ENCODE results near the gene DGCR8.

DGCR8 gene

DNA sequence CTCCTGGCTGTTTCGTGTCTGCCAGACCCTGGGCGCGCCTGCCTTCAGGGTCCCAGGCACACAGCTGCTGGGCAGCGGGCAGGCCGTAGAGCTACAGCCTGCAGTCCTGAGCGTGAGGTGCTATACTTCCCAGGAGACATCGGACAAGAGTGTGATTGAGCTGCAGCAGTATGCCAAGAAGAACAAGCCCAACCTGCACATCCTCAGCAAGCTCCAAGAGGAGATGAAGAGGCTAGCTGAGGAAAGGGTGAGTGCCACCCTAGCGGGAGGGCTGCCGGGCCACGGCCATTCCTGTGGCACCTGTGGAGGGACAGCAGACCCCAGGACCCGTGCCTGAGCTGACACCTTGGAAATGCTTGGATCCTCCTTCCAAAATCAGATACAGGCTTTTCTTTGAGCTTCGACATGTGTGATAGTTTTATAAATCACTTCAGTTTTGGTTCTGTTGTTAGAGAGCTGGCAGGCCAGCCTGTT is 28.8 kb downstream of the DGCR8 start:
- 0 out of 2 replicates have a peak overlapping the region, but pooled peaks have one; percentile 48 for H3K27ac ChIP-seq
- TF ChIP-seq, protein P1, sequence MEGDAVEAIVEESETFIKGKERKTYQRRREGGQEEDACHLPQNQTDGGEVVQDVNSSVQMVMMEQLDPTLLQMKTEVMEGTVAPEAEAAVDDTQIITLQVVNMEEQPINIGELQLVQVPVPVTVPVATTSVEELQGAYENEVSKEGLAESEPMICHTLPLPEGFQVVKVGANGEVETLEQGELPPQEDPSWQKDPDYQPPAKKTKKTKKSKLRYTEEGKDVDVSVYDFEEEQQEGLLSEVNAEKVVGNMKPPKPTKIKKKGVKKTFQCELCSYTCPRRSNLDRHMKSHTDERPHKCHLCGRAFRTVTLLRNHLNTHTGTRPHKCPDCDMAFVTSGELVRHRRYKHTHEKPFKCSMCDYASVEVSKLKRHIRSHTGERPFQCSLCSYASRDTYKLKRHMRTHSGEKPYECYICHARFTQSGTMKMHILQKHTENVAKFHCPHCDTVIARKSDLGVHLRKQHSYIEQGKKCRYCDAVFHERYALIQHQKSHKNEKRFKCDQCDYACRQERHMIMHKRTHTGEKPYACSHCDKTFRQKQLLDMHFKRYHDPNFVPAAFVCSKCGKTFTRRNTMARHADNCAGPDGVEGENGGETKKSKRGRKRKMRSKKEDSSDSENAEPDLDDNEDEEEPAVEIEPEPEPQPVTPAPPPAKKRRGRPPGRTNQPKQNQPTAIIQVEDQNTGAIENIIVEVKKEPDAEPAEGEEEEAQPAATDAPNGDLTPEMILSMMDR (IDR thresholded peaks at IDR 0.05), result no peak
- no peak for TF ChIP-seq ZFX (IDR thresholded peaks at IDR 0.05; ENCODE audit: borderline replicate concordance)

DNA sequence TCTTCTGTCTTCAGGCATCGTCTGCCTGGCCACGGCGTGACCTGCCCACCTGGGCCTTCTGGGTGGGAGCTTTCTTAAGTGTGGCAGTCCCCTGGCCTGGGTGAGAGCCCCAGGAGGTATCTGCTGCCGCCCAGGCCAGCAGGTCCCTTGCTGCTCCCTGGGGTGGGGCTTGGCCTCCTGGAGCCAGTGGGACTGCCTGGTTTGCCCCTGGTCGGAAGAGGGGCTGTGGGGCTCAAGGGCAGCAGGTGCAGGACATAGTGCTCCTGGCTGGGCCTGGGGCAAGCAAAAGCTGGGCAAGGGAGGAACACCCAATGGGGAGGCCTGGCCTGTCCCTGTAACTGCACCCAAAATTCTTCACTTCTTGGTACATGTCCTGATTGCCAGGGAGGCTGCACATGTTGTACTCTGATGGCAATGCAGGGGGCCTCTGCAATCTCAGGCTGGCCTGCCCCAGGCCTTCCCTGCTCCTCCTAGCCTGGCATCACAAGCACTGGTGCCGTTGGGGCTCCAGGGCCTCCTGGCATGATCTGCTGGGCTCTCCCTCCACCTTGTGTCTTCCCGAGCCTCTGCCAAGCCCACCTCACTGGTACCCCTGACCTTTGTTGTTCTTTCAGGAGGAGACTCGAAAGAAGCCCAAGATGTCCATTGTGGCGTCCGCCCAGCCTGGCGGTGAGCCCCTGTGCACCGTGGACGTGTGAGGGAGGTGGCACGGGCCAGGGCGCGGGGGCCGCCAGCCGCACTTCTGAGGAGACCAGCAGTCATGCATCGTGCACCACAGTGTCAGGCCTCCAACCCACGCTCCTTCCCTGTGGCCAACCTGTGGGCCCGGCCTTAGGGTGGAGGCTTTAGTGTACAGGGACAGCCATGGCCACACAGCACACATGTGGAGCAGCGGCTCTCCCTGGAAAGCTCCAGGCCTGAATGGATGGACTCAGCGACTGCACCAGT is 29.6 kb downstream of the DGCR8 start:
- TF ChIP-seq, protein P1 (IDR thresholded peaks at IDR 0.05), result no peak
- TF ChIP-seq ZFX (IDR thresholded peaks at IDR 0.05; ENCODE audit: borderline replicate concordance), result no peak

DNA sequence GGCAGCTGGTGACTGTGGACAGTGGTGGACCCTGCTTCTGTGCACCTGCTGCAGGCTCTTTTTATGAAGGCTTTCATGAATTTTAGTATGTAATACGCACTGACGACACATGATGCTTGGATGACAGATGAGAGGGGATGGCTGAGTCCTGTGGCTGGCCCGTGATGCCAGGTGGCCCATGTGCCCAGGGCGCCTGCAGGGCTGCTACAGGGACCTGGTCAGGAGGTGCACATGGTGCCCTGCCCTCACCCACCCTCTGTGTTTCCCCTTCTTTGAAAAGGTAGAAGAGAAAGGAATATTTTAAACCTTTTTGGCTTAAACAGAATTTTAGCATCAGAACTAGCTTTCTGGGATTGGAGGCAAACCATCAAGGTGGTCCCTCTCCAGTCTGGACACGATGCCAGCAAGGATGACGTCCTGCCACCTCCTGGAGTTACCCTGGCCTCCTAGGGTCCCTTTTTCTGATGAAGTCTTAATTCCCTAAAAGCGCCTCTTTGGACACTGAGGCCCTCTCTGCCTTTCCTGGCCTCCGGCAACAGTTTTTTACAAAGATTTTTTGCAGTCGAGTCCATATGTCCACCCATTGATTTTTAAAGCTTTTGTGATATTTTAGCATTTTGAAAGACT is 30.4 kb downstream of the DGCR8 start:
- TF ChIP-seq, protein P1 (IDR thresholded peaks at IDR 0.05), result no peak
- no peak for TF ChIP-seq ZFX (IDR thresholded peaks at IDR 0.05; ENCODE audit: borderline replicate concordance)
- peak overlapping the region; percentile 48 for H3K27ac ChIP-seq

More for the DNA sequence above, 29.6 kb downstream of the DGCR8 start:
- peak overlapping the region; percentile 48 for H3K27ac ChIP-seq

DNA sequence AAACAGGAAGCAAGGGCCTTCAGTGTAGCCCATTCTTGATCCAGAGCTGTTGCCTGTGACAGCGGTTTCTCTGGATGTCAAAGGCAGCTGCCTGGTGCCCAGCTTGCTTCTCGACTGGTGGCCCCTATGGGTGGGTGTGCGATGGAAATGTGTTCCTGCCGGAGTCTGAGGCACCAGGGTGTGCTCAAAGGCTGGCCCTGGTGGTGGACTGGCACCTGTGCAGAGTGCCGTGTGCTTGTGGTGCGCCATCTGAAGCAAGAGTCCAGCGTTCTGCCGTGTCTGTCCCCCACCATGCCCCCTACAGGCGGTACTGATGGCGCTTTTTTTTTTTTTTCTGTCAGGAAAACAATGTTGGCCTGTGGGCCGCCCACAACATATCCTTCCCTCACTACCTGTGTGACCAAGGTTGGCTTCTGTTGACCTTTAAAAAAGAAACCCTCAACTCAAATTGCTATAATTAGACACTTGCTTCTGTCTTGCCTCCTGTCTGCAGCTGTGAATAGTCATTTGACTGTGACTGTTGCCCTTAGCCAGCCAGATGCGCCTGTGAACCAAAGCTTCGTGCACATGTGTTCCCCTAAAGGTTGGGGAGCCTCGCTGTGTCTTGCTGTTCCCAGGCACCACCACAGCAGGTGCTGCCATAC is 31.1 kb downstream of the DGCR8 start:
- TF ChIP-seq, protein P1 (IDR thresholded peaks at IDR 0.05), result peak; percentile 69
- no peak for TF ChIP-seq ZFX (IDR thresholded peaks at IDR 0.05; ENCODE audit: borderline replicate concordance)
- H3K27ac ChIP-seq, result peak overlapping the region; percentile 48

DNA sequence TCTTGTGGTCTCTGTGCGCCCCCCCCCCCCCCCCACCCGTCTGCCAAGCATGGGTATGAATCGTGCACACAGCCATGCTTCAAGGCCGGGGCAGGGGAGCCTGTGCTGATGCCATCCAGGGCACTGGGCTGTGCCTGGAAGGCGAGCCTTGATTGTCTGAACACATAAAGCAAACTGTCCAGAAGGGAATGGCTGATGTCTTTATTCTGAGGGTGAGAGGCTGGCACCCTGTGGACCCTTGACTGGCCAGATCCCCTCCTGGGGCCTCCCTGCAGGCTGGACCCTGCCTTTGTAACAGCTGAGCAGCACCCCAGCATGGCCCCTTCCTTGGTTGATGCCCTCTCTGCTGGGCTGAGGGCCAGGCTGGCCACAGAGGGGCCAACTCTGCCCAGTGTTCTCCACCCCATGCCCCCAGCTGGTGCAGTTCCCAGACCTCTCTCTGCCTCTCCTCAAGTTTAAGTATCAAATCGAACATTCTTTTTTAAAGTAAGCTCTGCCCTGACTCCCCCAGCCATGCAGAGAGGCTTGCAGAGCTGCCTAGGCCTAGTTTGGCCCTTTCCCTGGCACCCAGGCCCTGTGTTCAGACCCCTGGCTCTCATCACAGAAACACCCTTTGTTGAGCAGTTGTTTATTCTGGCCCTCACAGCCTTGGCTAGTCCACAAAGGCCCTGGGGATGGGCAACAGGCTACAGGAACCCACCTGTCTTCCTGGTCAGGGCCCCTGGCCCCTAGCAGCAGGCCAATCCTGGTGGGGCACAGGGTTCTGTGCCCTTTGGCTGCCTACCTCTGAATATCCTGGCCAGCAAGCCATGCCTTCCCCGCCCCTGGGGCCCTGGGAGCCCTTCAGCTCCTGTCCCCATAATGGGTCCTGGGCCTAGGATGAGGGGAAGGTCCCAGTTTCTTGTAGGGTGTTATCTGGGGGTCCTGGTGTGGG is 31.9 kb downstream of the DGCR8 start:
- TF ChIP-seq ZFX (IDR thresholded peaks at IDR 0.05; ENCODE audit: borderline replicate concordance), result no peak
- TF ChIP-seq, protein P1 (IDR thresholded peaks at IDR 0.05), result no peak
- H3K27ac ChIP-seq, result peak overlapping the region; percentile 48
